ENCODE data around the gene SHANK2. TPM values are rescaled to one million over a fixed set of nuclear protein-coding genes. Genes with fewer than 3 reads are reported as not detected.
A peak's percentile ranks its signal among the peaks of the same experiment; 100 is the strongest.

SHANK2 gene
- total RNA-seq, result 10 to 100 TPM; 26.2 to 95.5 (median 45.1) TPM

GRCh38 chr11:71252269-71252769, at the start of gene SHANK2:
SHANK2 (minus strand) TSS chr11:71252577; CDS start chr11:71147326, 105,251 bp downstream.
- intact Hi-C loops (cut with DNase I; ENCODE audit: low total_unique reads) (no loop called here), in situ Hi-C loops (cut with MboI; ENCODE audit: low pct_ligation_motif_present in 1 of 4, low pct_unique_long_range_greater_than_20kb in 1 of 4, low sequenced_read_pairs in 3 of 4) (no loop called here)
- H3K36me3 ChIP-seq, result no peaks in the 10 kb centered on the region
- DNase-seq, result peak; percentile 61
- peaks cover 3 to 24% (median 21%) of the 10 kb centered on the region in 4 donors for H3K4me1 ChIP-seq
- 1% methylated on average over 42 of the region's 70 CpGs; no CpG with 5 or more reads in 1 of the 2 donors for WGBS, 2 donors (ENCODE audit: low coverage in 1 of 2)
- peaks cover 56% of the 10 kb centered on the region for H3K27me3 ChIP-seq
- no peaks in the 10 kb centered on the region for H3K9me3 ChIP-seq
- H3K27ac ChIP-seq, result peak within 1 kb of the TSS; percentile 76 to 88 (median 84)
- TF ChIP-seq POLR2A (IDR thresholded peaks at IDR 0.05) (no peak), POLR2AphosphoS5 (IDR thresholded peaks at IDR 0.05) (no peak), EP300 (IDR thresholded peaks at IDR 0.05; ENCODE audit: low read depth) (no peak), CTCF (IDR thresholded peaks at IDR 0.05) (no peak)
- peak within 1 kb of the TSS; percentile 32 to 73 (median 67) for H3K4me3 ChIP-seq

GRCh38 chr11:71301858-71302533, 49.6 kb upstream of the SHANK2 start:
- intact Hi-C loops (cut with DNase I; ENCODE audit: low total_unique reads), result no loop called here
- WGBS, 2 donors (ENCODE audit: low coverage in 1 of 2), result 66% methylated on average over 17 of the region's 17 CpGs; no CpG with 5 or more reads in 1 of the 2 donors
- no peak for DNase-seq

GRCh38 chr11:71301046-71301857, 48.9 kb upstream of the SHANK2 start:
- 90% methylated on average over 19 of the region's 19 CpGs; no CpG with 5 or more reads in 1 of the 2 donors for WGBS, 2 donors (ENCODE audit: low coverage in 1 of 2)
- H3K4me3 ChIP-seq, result no peak overlapping the region
- H3K36me3 ChIP-seq, result no peaks in the 10 kb centered on the region
- in situ Hi-C loops (cut with MboI; ENCODE audit: low pct_ligation_motif_present in 1 of 4, low pct_unique_long_range_greater_than_20kb in 1 of 4, low sequenced_read_pairs in 3 of 4), result no loop called here
- no peaks in the 10 kb centered on the region for H3K27me3 ChIP-seq
- no peak for TF ChIP-seq CTCF (IDR thresholded peaks at IDR 0.05)
- no peak for TF ChIP-seq POLR2AphosphoS5 (IDR thresholded peaks at IDR 0.05)
- TF ChIP-seq EP300 (IDR thresholded peaks at IDR 0.05; ENCODE audit: low read depth), result no peak
- no peak for TF ChIP-seq POLR2A (IDR thresholded peaks at IDR 0.05)
- no peak overlapping the region for H3K27ac ChIP-seq
- intact Hi-C loops (cut with DNase I; ENCODE audit: low total_unique reads), result no loop called here
- DNase-seq, result no peak
- H3K9me3 ChIP-seq, result no peaks in the 10 kb centered on the region
- H3K4me1 ChIP-seq, result no peaks in the 10 kb centered on the region

More at GRCh38 chr11:71301858-71302533, 49.6 kb upstream of the SHANK2 start:
- no peaks in the 10 kb centered on the region for H3K4me1 ChIP-seq
- no peak overlapping the region for H3K27ac ChIP-seq
- no peak overlapping the region for H3K4me3 ChIP-seq
- no peaks in the 10 kb centered on the region for H3K9me3 ChIP-seq
- in situ Hi-C loops (cut with MboI; ENCODE audit: low pct_ligation_motif_present in 1 of 4, low pct_unique_long_range_greater_than_20kb in 1 of 4, low sequenced_read_pairs in 3 of 4), result no loop called here
- H3K27me3 ChIP-seq, result no peaks in the 10 kb centered on the region
- H3K36me3 ChIP-seq, result no peaks in the 10 kb centered on the region
- TF ChIP-seq POLR2AphosphoS5 (IDR thresholded peaks at IDR 0.05) (no peak), POLR2A (IDR thresholded peaks at IDR 0.05) (no peak), CTCF (IDR thresholded peaks at IDR 0.05) (no peak), EP300 (IDR thresholded peaks at IDR 0.05; ENCODE audit: low read depth) (no peak)

GRCh38 chr11:71300187-71300586, 47.8 kb upstream of the SHANK2 start:
- TF ChIP-seq POLR2A (IDR thresholded peaks at IDR 0.05) (no peak), POLR2AphosphoS5 (IDR thresholded peaks at IDR 0.05) (no peak), CTCF (IDR thresholded peaks at IDR 0.05) (no peak), EP300 (IDR thresholded peaks at IDR 0.05; ENCODE audit: low read depth) (no peak)
- in situ Hi-C loops (cut with MboI; ENCODE audit: low pct_ligation_motif_present in 1 of 4, low pct_unique_long_range_greater_than_20kb in 1 of 4, low sequenced_read_pairs in 3 of 4), result no loop called here
- no peak for DNase-seq

More at GRCh38 chr11:71300187-71300586, 47.8 kb upstream of the SHANK2 start:
- Histone ChIP-seq H3K36me3 (no peaks in the 10 kb centered on the region), H3K27me3 (no peaks in the 10 kb centered on the region), H3K4me1 (no peaks in the 10 kb centered on the region), H3K27ac (peak overlapping the region in 1 of 4 donors; percentile 21), H3K9me3 (no peaks in the 10 kb centered on the region), H3K4me3 (no peak overlapping the region)
- 58 to 81% methylated on average over 5 to 8 of the region's 8 CpGs for whole genome bisulfite sequencing, 2 donors (ENCODE audit: low coverage in 1 of 2)
- intact Hi-C loops (cut with DNase I; ENCODE audit: low total_unique reads), result no loop called here
